OCI-LY1 (cell line): ENCODE measurements around the gene KLHL15.

Source experiments
- EZH2 ChIP-seq: fragments of 200-600 bp; sonication (generic), shearing (Covaris generic); IDR thresholded peaks from 2 replicates; pipeline ENCODE4 v1.8.0; 2017; ENCODE audit warnings: borderline replicate concordance, mixed run types, mild to moderate bottlenecking, antibody characterized with exemption, low read length, moderate library complexity, mixed read lengths
- TF ChIP-seq, protein P1 (sequence below): fragments of 200-600 bp; sonication (generic), shearing (Covaris generic); IDR thresholded peaks from 2 replicates; pipeline ENCODE4 v1.5.1; 2017; ENCODE audit warnings: mild to moderate bottlenecking, antibody characterized with exemption, low read length, moderate library complexity, mixed read lengths

DNA sequence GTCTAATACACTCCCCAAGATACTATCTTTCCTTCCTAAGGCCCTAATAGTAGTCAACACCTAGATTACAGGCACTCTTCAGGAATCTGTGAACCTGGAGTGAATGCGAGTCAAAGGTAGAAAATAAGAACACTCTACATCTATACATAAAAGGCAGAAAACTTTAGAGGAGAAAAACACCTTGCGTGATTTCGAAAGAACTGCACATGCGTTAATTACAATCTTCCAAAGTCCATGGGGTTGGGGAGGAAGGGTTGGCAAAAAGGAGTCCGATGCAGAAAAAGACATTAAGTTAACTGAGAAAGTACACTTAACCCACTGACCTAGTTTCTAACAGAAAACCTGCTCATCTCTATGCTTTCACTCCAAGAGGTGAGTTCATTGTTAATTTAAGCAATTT is 27.3 kb downstream of the KLHL15 start:
- TF ChIP-seq, protein P1, sequence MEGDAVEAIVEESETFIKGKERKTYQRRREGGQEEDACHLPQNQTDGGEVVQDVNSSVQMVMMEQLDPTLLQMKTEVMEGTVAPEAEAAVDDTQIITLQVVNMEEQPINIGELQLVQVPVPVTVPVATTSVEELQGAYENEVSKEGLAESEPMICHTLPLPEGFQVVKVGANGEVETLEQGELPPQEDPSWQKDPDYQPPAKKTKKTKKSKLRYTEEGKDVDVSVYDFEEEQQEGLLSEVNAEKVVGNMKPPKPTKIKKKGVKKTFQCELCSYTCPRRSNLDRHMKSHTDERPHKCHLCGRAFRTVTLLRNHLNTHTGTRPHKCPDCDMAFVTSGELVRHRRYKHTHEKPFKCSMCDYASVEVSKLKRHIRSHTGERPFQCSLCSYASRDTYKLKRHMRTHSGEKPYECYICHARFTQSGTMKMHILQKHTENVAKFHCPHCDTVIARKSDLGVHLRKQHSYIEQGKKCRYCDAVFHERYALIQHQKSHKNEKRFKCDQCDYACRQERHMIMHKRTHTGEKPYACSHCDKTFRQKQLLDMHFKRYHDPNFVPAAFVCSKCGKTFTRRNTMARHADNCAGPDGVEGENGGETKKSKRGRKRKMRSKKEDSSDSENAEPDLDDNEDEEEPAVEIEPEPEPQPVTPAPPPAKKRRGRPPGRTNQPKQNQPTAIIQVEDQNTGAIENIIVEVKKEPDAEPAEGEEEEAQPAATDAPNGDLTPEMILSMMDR, result no peak
- no peak for TF ChIP-seq EZH2
